GM19351 (cell line): ENCODE results near the gene AFAP1.

Experiments
- ATAC-seq: cut with Tn5 transposase; IDR thresholded peaks from one replicate; pipeline ENCODE4 v1.9.1; 2021; ENCODE audit warnings: mild to moderate bottlenecking, moderate library complexity; ENCODE audit not compliant: unreplicated experiment

The AFAP1 gene

GRCh38 chr4:7970361-7970946 lies 30.8 kb upstream of the AFAP1 start:
- peak; percentile 14 for ATAC-seq

DNA sequence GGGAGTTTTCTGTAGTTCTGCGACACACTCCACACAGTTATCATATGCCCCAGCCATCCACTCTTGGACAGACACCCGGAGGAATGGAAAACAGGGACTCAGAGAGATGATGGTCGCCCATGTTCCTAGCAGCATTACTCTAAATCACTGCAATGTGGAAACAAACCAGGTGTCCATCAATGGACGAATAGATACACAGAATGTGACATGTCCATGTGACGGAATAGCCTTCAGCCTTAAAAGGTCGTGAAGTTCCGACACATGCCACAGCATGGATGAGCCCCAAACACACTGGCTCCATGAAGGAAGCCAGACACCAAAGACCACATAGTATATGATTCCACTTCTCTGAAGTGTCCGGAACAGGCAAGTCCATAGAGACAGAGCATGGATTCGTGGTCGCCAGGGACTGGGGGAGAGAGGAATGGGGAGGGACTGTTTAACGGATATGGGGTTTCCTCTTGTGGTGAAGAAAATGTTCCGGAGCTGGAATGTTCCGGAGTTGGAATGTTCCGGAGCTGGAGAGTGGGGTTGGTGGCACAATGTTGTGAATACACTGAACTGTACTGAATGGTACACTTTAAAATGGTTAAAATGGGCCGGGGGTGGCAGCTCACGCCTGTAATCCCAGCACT lies 28.7 kb upstream of the AFAP1 start:
- no peak for ATAC-seq

DNA sequence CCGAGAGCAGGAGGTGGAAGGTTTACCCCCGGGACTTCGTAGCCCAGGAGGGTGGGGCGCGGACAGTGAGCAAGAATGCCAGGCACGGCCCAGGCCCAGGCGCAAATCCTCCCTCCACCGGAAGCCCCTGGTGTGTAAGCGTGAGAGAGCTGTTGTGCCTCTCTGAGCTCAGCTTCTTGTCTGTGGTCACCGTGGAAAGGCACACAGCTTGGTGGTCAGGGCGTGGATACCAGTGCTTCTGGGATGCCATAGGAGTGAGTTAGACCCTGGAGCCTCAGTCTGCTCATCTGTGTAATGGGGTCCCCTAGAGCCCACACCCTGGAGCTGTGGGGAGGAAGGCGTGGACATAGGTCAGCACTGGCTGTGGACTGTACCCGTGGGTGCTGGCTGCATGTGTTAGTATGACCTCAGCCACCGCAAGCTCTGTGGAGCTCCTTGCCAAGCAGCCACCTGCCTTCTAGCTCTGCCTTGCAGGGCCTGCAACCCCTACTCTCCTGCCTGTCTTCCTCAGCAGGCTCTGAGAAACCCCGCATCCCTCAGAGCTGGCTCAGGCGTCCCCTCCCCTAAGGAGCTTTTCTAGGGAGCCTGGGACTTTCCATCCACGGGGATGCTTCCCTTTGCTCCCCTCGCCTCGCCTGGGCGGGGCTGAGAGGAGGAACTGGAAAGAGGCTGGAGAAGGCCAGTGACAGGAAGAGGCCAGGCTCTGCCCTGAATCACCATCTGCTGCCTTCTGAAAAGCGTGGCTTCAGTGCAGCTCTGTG lies 28.0 kb upstream of the AFAP1 start:
- ATAC-seq, result no peak

DNA sequence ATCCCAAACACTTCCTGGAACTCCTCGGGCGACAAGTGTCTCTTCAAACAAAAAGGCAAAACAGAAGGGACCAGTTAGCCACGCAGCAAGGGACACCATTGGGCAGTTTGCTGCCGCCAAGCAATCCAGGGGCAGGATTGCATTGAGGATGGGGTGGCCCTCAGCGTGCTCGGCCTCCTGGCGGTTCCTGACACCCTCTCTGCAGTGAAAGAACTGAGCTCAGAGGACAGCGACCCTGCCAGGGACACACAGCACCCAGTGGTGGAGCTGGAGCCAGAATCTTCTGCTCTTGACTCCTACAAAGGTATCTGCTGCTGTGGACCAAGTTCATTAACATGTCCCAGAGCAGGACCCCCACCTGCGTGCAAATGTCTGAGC lies 27.4 kb upstream of the AFAP1 start:
- no peak for ATAC-seq

DNA sequence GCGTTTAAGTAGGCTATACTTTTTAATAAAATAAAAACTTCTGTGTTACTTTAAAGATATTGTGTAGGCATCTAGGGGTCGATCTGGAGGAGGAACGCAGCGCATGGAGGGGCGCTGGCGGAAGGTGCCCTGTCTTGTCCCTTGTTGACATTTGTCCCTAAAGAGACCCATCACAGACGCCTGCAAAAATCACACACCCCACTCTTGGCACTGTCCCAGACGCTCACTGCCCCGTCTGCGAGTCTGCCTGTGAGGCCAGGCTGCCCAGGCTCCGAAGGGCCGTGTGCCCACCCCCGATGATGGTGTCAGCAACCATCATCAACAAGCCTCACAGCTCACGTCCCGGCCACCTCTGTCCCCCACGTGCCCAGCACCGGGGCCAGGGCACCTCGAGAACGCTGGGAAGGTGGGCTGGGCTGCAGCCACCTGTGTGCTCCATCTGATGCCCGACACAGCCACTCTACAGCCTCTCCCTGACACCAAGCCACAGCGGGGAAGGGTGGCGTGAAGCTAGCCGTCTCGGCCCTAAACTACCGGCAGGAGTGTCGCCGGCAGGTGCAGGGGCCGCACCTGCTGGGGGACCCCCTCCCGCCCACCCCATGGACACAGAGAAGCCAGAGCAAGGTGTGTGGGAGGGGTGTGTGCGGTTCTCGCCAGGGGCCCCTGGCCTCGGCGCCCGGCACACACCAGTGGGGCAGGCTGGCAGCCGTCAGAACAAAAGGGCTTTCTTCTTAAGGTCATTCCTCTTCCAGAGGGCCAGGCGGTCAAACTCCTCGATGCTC lies 26.8 kb upstream of the AFAP1 start:
- ATAC-seq, result no peak

DNA sequence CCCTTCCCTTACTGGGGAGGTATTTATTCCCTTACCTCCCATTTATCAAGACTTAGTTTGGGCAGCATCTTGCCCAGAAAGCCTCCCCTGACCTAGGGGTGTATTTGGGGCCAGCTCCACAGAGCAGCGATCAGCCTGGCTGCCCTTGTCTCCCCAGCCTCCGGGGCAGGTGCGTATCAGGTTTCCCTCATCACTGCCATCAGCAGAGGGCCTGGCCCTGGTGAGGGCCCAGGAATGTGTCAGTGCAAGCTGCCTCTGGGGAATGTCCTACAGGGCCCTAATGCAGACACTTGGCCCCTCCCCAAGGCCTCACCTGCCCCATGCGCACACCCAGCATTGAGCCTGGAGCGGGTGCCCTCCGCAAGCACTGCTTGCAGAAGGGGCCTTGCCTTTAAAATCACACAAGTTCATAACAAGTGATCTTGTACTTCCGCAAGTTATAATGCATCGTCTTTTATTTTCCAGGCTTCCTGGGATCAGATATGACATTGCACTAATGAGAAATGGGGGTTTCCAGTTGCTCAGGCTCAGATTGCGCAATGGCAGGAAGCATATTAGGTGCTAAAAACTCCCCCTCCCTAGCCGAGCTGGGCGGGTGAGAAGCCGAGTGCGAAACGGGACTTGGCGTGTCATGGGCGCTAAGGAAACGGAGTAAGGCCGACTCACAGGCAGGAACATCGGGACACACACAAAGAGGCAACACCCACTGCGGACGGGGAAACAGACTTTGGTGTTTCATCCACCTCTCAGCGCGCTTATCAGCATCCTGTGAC lies 25.4 kb upstream of the AFAP1 start:
- no peak for ATAC-seq

GRCh38 chr4:7964459-7964858 lies 24.8 kb upstream of the AFAP1 start:
- ATAC-seq, result no peak

DNA sequence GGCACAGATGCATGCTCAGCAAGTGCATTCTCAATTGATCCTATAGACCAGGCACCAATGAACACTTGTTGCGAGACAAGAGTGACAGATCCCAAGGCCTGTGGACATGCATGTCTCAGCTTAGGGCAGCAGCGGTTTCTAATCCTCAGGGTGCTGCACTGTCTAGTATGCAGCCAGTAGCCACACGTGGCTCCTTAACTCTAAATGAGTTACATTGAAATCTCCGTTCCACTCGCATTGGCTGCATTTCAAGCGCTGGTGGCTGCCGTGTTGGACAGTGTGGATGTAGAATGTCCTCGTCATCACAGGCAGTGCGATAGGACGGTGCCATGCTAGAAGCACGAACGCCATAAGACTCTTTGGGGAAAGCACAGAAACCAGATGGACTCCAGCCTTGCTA lies 24.0 kb upstream of the AFAP1 start:
- ATAC-seq, result no peak

DNA sequence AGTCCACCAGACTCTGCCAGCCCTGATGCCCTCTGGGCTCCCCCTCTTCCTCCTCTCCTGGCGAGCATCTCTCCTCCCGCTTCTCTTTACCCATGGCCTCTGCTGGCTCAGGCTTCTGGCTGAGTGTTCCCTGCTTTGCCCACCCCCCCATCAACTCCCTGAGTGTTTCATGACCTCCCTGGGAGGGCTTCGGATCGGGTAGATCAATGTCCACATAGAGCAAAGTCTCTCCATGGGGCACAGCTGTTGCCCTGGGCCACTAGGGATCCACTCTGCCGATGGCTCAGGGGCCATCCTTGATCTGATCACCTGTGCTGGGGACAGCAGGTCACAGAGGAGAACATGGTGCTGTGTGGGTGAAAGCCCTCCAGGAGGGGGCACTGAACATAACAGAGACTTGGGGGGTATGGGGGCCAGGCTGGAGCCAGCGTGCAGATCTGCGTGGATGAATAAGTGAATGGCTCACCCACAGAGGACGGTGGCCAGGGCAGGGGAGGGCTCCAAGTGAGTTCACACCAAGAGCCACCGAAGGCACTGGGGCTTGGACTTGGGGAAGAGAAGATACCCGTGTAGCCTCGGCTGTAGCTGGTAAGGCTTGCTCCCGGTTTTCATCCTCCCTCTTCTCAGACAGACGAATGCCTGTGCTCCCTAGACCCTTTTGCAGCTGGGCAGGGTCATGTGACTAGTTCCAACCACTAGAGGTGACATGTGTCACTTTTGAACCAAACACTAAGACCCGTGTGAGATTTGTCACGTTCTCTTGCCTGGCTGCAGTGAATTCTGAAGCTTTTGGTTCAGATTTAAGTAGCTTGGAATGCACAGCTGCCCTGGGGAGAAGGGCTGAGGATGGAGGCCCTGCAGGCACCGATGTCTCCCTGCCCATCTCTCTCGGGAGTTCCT lies 23.2 kb upstream of the AFAP1 start:
- ATAC-seq, result no peak

DNA sequence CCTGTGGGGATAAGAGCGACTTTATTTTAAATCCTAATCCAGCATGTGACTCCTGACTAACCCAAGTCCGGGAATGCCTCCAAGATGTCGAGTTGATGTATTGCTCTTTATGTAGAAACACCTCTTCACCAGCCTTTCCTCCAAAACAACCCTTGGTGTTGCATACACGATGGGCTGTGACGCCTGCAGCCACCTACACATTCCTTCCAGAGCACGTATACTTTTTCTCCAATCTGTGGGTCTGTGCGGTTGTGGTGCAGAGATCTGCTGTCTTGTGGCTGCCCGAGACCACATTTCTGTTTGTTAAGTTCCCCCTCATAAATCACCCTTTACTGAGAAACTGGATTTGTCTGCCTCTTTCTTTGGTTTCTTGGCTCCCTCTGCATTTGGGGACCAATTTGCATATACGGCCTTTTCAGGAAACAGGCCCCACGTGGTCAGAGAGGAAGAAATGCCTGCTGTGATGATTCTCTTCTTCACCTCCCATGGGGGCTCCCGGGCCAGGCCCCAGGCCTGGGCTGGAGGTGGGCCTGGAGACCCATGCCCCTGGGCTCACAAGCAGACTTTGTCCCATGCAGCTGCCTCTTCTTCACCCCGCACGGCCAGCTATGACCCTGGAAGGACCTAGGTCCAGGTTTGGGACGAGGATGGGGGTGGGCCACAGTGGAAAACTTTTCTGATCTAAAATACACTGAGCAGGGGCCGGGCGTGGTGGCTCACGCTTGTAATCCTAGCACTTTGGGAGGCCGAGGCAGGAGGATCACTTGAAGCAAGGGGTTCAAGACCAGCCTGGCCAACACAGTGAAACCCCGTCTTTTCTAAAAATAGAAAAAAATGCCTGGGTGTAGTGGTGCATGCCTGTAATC lies 21.4 kb upstream of the AFAP1 start:
- ATAC-seq, result peak; percentile 73

DNA sequence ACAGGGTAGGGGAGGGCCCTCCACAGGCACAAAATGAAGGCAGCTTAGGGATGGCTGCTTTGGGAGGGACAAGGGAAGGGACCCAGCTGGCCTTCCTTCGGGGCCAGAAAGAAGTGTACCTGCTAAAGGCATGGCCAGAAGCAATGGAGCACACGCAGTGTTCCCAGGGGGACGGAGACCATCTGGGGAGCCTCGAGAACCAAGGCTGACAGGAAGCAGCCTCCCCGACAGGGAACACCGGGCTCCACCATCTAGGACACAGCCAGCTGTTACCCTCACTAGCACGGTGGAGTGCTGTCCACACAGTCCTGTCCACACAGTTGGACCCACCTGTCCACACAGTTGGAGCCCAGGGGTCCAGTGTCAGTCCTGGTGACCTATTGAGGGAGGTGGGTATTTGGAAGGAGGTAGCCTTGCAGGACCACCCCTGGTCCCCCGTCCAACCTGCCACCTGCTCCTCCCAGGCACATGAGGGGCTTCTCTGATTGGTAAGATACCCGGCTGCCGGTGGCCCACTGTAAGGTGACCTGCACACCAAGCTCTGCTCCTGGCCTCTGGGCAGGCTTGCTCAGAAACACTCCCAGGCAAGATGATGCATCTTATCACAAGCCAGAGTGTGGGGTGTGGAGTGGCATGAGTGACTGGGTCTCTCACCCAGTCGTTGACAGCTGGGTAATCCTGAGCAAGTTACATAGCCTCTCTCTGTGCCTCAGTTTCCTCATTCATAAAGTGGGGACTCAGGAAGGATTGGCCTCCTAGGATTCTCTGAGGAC lies 20.5 kb upstream of the AFAP1 start:
- ATAC-seq, result no peak

- ATAC-seq, result no peak
Observed at GRCh38 chr4:7959078-7959477, 19.4 kb upstream of the AFAP1 start.

- no peak for ATAC-seq
Observed at GRCh38 chr4:7956934-7957656, 17.4 kb upstream of the AFAP1 start.

GRCh38 chr4:7956270-7956808 lies 16.7 kb upstream of the AFAP1 start:
- ATAC-seq, result no peak

GRCh38 chr4:7955393-7955792 lies 15.7 kb upstream of the AFAP1 start:
- no peak for ATAC-seq

- no peak for ATAC-seq
Observed at GRCh38 chr4:7952615-7953014, 13.0 kb upstream of the AFAP1 start.
